SK-N-SH (cell line): ENCODE data around the gene CENPF.
"Not testable (repeated sequence)": the region's sequence is repeated elsewhere in the genome, so short reads cannot be mapped to it uniquely, and the experiment has no call there.

Source experiments
- FOSL2 ChIP-seq: IDR thresholded peaks from 2 replicates; pipeline ENCODE4 v1.4.0; 2012; ENCODE audit warnings: low read depth, mild to moderate bottlenecking, moderate library complexity, borderline replicate concordance
- RAD21 ChIP-seq: IDR thresholded peaks from 2 replicates; pipeline ENCODE4 v1.6.1; 2012; ENCODE audit warnings: mild to moderate bottlenecking, low read length

DNA sequence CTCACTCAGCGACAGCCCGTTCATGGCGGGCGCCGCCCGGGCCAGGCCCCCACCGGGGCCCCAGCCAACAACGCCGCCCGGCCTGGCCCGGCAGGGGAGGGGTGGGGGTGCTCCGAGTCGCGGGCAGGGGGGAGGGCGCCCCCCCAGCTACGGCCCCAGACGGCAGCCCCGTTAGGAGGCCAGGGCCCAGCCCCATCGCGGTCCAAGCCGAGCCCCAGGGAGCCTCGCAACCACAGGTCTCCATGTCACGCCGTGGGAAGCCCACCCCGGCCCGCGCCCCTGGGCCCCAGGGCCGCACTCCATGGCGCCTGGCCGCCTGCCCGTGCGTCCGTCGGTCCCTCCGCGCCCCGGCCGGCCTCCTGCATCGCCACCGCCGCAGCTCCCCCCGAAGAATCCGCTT is 5.8 kb downstream of the CENPF start:
- not testable (repeated sequence) for TF ChIP-seq RAD21, FOSL2
